PC-3 (cell line): ENCODE measurements around the gene RALGAPA1. TPM values are rescaled to one million over a fixed set of nuclear protein-coding genes. Genes with fewer than 3 reads are reported as not detected.

Experiments
- ATAC-seq: fragments of 200-7000 bp; cut with Tn5 transposase; 2 replicates; pipeline ENCODE4 v1.9.1; 2020; ENCODE audit warnings: mild to moderate bottlenecking, moderate library complexity
- BruUV-seq: library from RNA; stranded (reverse); fragments of 400-500 nt; replicated peaks from 2 replicates; lab custom pipeline; 2021; lab: Mats Ljungman, UMichigan
- CTCF ChIA-PET: fragments of 300-600 bp; sonication (Branson Sonifier 250); formaldehyde crosslinking; loops from one replicate; lab custom pipeline; 2022; ENCODE audit warnings: antibody characterized with exemption; lab: Charles Lee
- POLR2A ChIA-PET: fragments of 300-600 bp; sonication (Branson Sonifier 250); formaldehyde crosslinking; loops from one replicate; lab custom pipeline; 2022; ENCODE audit warnings: antibody characterized with exemption; ENCODE audit not compliant: unreplicated experiment; lab: Charles Lee
- DNase-seq: peaks from one replicate; pipeline ENCODE4 v3.0.0-alpha.2; 2015
- H2AFZ ChIP-seq: fragments of 300-600 bp; sonication (generic); 2 replicates; pipeline ENCODE4 v1.6.0; 2016; ENCODE audit warnings: antibody characterized with exemption, low read length
- H3F3A ChIP-seq: fragments of 300-600 bp; sonication (generic); one replicate; pipeline ENCODE4 v1.6.0; 2017; ENCODE audit warnings: antibody characterized with exemption, low read length, control low read depth, mild to moderate bottlenecking; ENCODE audit not compliant: unreplicated experiment
- H3K27ac ChIP-seq: fragments of 300-600 bp; sonication (generic); 2 replicates; pipeline ENCODE4 v1.5.1; 2016; ENCODE audit warnings: mild to moderate bottlenecking, low read length
- H3K27me3 ChIP-seq: fragments of 300-600 bp; sonication (generic); 2 replicates; pipeline ENCODE4 v1.6.1; 2016; ENCODE audit warnings: low read length, mixed read lengths
- H3K36me3 ChIP-seq: fragments of 300-600 bp; sonication (generic); 2 replicates; pipeline ENCODE4 v1.6.1; 2016; ENCODE audit warnings: low read depth, mixed run types, low read length, mixed read lengths
- H3K4me1 ChIP-seq: fragments of 300-600 bp; sonication (generic); 2 replicates; pipeline ENCODE4 v1.5.1; 2016; ENCODE audit warnings: low read length; ENCODE audit not compliant: insufficient read depth
- H3K4me2 ChIP-seq: fragments of 300-600 bp; sonication (generic); 2 replicates; pipeline ENCODE4 v1.6.0; 2016; ENCODE audit warnings: low read length
- H3K4me3 ChIP-seq: fragments of 300-600 bp; sonication (generic); 2 replicates; pipeline ENCODE4 v1.5.1; 2016; ENCODE audit warnings: mild to moderate bottlenecking, low read length, mixed read lengths
- H3K79me2 ChIP-seq: fragments of 300-600 bp; sonication (generic); 2 replicates; pipeline ENCODE4 v1.6.1; 2017; ENCODE audit warnings: low read length, mixed read lengths
- H3K9ac ChIP-seq: fragments of 300-600 bp; sonication (generic); 2 replicates; pipeline ENCODE4 v1.6.0; 2016; ENCODE audit warnings: mild to moderate bottlenecking, low read length
- H3K9me2 ChIP-seq: fragments of 300-600 bp; sonication (generic); replicated peaks from 2 replicates; pipeline ENCODE4 v1.6.1; 2016; ENCODE audit warnings: mixed run types, low read length, mixed read lengths
- H3K9me3 ChIP-seq: fragments of 300-600 bp; sonication (generic); 2 replicates; pipeline ENCODE4 v1.6.1; 2016; ENCODE audit warnings: low read length, mixed read lengths
- H4K20me1 ChIP-seq: fragments of 300-600 bp; sonication (generic); 2 replicates; pipeline ENCODE4 v1.6.1; 2016; ENCODE audit warnings: low read length, mixed read lengths
- EZH2 ChIP-seq: fragments of 300-600 bp; sonication (generic); IDR thresholded peaks from one replicate; pipeline ENCODE4 v1.6.1; 2017; ENCODE audit warnings: antibody characterized with exemption, mild to moderate bottlenecking, low read length; ENCODE audit not compliant: unreplicated experiment
- EZH2phosphoT487 ChIP-seq: fragments of 300-600 bp; sonication (generic); IDR thresholded peaks from 2 replicates; pipeline ENCODE4 v1.6.1; 2018; ENCODE audit warnings: mild to moderate bottlenecking, antibody characterized with exemption, low read length, borderline replicate concordance
- intact Hi-C: fragments of 100-400 bp; cut with micrococcal nuclease; formaldehyde crosslinking; loops from 2 replicates; pipeline ENCODE4 v1.9.0; 2023
- total RNA-seq: library from RNA; depleted of rRNA; stranded (reverse); fragments of >200 nt; gene quantifications from 2 replicates; pipeline ENCODE4 v1.2.3, GENCODE V29; 2014
- TF ChIP-seq, protein P1 (sequence below): fragments of 300-600 bp; sonication (generic); conservative IDR thresholded peaks from 2 replicates; pipeline ENCODE4 v1.5.1; 2017; ENCODE audit warnings: antibody characterized with exemption, low read depth, mild to moderate bottlenecking, low read length

RALGAPA1 gene
- total RNA-seq, 1 experiment from 2014 or later: 20.3 TPM

DNA sequence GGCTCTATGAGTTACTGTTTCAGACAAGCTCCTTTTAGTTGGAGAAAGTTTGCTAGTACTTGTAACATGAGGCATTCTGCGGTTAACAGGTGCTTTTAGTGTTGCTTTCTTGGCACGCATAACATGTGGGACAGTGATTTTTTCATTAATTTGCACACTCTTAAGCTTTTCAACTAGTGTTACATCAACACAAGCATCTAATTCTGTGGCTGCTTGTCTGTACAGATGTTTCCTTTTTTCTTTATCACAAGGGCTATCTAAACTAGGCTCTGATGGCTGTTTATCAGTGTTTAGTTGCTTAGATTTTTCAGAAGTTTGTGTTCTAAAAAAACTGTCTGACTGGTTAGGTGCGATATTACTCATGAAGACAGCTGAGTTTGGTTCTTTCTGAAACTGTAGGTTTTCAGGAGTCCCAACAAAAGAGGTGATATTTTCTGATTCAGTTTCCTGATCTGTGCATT, 120.1 kb downstream of the RALGAPA1 start:
- Histone ChIP-seq H3K27me3 (no peaks in the 10 kb centered on the region), H3F3A (no peaks in the 10 kb centered on the region), H3K36me3 (no peaks in the 10 kb centered on the region), H3K79me2 (no peaks in the 10 kb centered on the region), H3K4me1 (no peaks in the 10 kb centered on the region), H3K9me3 (no peaks in the 10 kb centered on the region), H3K9me2 (no peaks in the 10 kb centered on the region), H3K27ac (no peak overlapping the region), H3K9ac (no peak overlapping the region), H3K4me2 (no peak overlapping the region), H4K20me1 (no peaks in the 10 kb centered on the region), H2AFZ (no peak overlapping the region), H3K4me3 (no peak overlapping the region)
- BruUV-seq: no TSS peak
- TF ChIP-seq EZH2 (no peak), EZH2phosphoT487 (no peak)
- TF ChIP-seq, protein P1, sequence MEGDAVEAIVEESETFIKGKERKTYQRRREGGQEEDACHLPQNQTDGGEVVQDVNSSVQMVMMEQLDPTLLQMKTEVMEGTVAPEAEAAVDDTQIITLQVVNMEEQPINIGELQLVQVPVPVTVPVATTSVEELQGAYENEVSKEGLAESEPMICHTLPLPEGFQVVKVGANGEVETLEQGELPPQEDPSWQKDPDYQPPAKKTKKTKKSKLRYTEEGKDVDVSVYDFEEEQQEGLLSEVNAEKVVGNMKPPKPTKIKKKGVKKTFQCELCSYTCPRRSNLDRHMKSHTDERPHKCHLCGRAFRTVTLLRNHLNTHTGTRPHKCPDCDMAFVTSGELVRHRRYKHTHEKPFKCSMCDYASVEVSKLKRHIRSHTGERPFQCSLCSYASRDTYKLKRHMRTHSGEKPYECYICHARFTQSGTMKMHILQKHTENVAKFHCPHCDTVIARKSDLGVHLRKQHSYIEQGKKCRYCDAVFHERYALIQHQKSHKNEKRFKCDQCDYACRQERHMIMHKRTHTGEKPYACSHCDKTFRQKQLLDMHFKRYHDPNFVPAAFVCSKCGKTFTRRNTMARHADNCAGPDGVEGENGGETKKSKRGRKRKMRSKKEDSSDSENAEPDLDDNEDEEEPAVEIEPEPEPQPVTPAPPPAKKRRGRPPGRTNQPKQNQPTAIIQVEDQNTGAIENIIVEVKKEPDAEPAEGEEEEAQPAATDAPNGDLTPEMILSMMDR: no peak
- CTCF ChIA-PET: no interaction called here
- intact Hi-C loops: loop anchor here (5.0 to 10.0 kb wide), 4 partner anchors 124 to 547 kb away; no protein-coding TSS in a partner anchor
- DNase-seq (no peak), ATAC-seq (no peak)
- POLR2A ChIA-PET: no interaction called here

DNA sequence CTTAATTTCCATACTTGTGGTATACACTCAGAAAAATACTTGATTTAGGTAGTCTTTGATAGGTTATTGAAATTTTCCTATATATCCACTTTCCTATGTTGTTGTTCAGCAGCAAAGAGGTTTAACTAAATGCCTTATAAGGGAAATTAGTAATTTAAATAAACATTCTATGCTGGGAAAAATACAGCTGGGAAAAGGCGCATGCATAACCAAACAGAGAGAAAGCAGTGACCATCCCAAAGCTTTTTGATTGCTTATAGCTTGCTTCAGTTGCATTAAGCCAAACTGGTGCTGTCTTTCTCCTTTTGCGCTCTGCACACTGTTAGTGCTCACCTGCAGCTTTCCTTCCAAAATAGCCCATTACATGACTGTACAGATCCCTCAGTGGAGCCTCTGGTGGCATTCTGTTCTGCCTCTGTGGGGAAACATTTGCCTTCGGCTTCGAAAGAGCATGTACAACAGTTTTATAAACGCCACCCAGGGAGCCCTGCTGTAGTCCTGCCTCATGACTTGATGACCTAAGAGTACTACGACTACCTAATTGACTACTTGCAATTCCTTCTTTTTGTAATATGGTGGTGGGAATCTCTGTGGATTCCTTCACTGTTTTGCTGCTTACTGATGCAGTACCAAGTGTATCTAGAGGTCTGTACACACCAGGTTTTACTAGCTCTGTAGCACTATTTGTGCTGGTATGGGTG, 120.8 kb downstream of the RALGAPA1 start:
- DNase-seq (no peak), ATAC-seq (peak; percentile 33; the same call in 1 of the 2 replicates)
- no peaks in the 10 kb centered on the region for H3K79me2 ChIP-seq
- H4K20me1 ChIP-seq: no peaks in the 10 kb centered on the region
- no peaks in the 10 kb centered on the region for H3K4me1 ChIP-seq
- H3K9ac ChIP-seq: no peak overlapping the region
- no peak for TF ChIP-seq EZH2
- TF ChIP-seq, protein P1: no peak
- no peak for TF ChIP-seq EZH2phosphoT487
- no TSS peak for BruUV-seq
- no peaks in the 10 kb centered on the region for H3K9me3 ChIP-seq
- H3K4me2 ChIP-seq: no peak overlapping the region
- CTCF ChIA-PET: interaction anchor here (0.5 to 1.6 kb wide), 3 partner anchors 130 to 268 kb away, joined by 4 to 10 read pairs (median 4); no protein-coding TSS in a partner anchor
- intact Hi-C loops: loop anchor here (5.0 to 10.0 kb wide), 4 partner anchors 123 to 546 kb away; no protein-coding TSS in a partner anchor
- POLR2A ChIA-PET: no interaction called here
- H3K9me2 ChIP-seq: no peaks in the 10 kb centered on the region
- H2AFZ ChIP-seq: no peak overlapping the region
- H3K36me3 ChIP-seq: no peaks in the 10 kb centered on the region
- no peaks in the 10 kb centered on the region for H3F3A ChIP-seq
- no peak overlapping the region for H3K27ac ChIP-seq
- no peak overlapping the region for H3K4me3 ChIP-seq
- no peaks in the 10 kb centered on the region for H3K27me3 ChIP-seq
